NCI-H1436 treated with DMSO at 0.1 percent for 48 hours (cell line): ENCODE results near the gene TOX3.

Experiments
- DNase-seq: peaks from one replicate; lab custom pipeline; 2025; lab: John Stamatoyannopoulos, UW

The TOX3 gene

DNA sequence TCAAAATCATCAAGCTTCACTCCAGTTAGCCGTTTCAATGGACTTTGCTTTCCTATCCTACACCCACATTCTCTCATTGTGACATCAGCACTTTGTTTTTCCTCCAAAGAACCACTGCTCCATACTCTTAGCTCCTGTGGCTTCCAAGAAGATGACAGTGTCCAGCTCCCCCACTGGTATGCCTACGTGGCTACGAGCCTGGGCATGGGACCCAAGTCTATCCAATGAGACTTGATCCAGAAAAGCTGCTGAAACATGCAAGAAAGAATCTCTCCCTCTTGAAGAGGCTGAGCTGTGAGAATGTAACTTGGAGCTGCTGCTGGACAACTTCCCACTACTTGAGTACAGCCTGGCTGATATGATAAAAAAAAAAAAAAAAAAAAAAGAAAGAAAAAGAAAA lies 9.4 kb downstream of the TOX3 start:
- DNase-seq, result no peak

- DNase-seq, result no peak
These were observed 11.9 kb downstream of the TOX3 start for GRCh38 chr16:52535076-52535475.

- DNase-seq, result no peak
These were observed 13.6 kb downstream of the TOX3 start for GRCh38 chr16:52533296-52533695.

DNA sequence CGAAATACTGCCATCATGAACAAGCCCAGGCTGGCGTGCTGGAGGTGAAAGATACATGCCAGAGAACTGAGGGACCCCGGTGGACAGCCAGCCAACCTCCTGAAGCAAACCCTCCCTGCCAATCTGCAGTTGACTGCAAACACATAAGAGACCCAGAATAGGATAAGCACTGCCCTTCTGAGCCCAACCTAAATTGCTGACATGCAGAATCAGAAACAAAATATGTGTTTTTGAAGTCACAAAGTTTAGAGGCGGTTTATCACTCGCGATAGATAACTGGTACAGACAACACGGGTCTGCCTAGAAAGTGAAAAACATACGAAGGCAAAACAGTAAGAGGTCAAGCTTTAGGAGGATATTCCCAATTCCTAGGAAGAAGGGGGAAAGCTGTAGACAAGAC lies 14.6 kb downstream of the TOX3 start:
- DNase-seq, result no peak

GRCh38 chr16:52529226-52529625 lies 17.7 kb downstream of the TOX3 start:
- DNase-seq, result no peak

- DNase-seq, result no peak
These were observed 18.4 kb downstream of the TOX3 start for GRCh38 chr16:52528393-52529065.

DNA sequence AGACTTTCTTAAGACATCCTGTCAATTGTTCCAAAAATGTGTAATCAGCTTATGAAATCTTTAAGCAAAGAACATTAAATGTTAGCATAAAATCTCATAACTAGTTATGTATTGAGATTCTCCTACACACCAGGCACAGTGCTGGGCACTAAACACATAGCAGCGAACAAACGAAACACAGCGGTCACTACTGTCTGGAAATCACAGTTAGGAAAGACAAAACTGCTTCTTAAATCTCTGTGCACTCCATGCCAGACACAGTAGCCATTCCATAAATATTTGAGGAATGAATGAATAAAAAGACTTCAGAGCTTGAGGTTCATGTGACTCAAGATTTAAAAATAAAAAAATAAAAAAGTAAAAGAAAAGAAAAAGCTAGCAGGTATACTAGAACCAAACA lies 20.1 kb downstream of the TOX3 start:
- DNase-seq, result no peak

GRCh38 chr16:52526116-52526828 lies 20.7 kb downstream of the TOX3 start:
- no peak for DNase-seq

DNA sequence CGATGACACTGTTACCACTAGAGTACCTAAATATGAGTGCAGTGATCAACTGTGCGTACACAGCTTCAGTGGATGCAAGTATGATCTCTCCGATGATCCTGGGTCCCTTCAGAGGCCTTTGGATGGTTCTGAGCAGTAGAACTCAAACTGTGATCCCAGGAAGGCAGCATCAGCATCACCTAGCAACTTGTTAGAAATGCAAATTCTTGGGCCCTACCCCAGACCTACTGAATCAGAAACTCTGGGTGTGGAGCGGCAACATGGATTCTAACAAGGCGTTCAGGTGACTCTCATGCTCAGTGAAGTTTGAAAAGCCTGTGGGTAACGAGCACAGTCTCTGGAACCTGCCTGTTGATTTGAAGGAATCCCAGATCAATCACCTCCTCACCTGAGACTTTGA lies 25.4 kb downstream of the TOX3 start:
- no peak for DNase-seq

GRCh38 chr16:52518884-52519283 lies 28.1 kb downstream of the TOX3 start:
- no peak for DNase-seq

GRCh38 chr16:52515068-52515671 lies 31.8 kb downstream of the TOX3 start:
- no peak for DNase-seq

- DNase-seq, result no peak
These were observed 34.5 kb downstream of the TOX3 start for GRCh38 chr16:52512297-52512987.

- no peak for DNase-seq
These were observed 45.2 kb downstream of the TOX3 start for GRCh38 chr16:52501746-52502145.

DNA sequence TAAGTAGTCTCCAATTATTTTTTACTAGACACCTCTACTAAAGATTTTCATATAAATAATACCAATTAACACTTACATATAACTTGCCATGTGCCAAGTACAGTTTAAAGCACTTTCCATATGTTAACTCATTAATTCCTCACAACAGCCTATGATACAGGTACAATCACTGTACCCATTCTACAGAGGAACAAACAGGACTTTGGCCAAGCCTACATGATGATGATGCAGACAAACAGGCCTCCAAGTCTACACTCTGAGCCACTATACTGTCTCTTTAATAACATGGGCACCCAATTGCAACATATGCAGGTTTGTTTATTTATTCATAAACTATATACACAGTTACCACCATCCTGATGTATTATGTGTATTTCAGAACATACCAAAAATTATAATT lies 46.0 kb downstream of the TOX3 start:
- DNase-seq, result no peak

DNA sequence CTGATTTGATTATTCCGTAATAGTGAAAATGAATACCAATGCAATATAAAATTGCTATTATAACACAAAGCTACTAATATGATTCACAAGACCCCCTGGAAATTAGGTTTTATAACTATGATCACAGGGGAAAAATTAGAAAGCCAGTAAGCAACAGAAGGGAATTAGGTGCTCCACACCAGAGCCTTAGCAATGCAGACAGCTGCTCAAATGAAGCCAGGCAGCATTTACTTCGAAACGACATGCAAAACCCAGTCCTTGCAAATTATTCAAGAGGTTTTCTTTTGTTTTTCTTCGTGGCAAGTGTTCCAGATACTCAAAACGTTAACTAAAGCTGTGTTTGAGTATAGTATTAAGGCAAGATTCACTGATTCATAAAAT lies 47.9 kb downstream of the TOX3 start:
- no peak for DNase-seq

GRCh38 chr16:52498328-52499059 lies 48.4 kb downstream of the TOX3 start:
- DNase-seq, result peak; percentile 15

- DNase-seq, result peak; percentile 95
These were observed 49.7 kb downstream of the TOX3 start for GRCh38 chr16:52497067-52497816.

DNA sequence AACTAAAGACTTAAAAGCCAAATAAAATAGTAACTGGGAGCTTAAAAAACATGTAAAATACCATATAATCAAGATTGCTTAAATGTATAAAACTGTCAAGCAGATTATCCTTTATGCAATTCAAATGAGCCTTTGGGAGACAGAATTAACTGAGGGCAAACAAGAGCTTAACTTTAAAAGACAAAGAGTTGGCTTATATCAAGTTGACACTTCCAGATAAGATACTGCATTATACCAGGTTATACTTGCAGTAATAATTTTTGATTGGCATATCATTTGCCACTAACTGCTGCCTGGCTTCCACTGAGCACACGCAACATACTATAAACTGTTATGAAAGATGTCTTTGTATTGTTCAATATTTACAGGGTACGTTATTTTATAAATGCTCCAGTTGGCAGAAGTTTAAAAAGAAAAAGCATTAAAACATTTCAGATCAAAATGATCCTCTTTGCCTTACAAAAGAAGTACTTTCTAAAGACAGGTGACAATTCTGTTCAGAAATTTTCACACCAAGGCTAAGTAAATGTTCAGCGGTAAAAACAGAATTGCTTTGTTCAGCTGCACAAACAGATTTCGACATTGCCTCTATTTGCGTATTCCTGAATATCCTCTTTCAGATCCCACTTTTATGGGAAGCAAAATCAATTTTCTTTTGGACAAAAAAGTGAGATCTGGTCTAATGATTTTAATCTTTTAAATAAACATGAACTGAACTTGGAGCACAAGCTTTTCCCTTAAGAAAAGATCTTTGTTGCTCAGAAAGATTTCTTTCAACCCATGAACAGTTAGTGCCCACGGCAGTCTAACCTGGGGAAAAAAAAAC lies 50.7 kb downstream of the TOX3 start:
- DNase-seq, result peak; percentile 33

DNA sequence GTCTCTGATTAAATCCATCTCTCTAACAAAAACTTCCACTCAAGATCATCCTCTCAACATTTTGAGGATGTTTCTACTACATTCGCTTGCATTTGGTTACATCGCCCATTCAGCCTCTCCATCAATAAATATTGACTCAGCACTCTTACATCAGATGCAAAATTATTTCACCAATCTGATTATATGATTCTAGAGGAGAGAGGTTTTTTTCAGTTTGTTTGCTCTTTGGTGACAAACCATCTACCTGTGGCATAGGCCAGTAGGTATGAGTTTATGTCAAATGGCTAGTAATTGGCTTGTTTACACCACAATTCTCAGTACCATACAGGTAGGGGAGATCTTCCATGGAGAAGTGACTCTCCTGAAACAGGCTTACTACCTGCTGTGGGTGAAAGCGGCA lies 52.3 kb downstream of the TOX3 start:
- DNase-seq, result no peak

DNA sequence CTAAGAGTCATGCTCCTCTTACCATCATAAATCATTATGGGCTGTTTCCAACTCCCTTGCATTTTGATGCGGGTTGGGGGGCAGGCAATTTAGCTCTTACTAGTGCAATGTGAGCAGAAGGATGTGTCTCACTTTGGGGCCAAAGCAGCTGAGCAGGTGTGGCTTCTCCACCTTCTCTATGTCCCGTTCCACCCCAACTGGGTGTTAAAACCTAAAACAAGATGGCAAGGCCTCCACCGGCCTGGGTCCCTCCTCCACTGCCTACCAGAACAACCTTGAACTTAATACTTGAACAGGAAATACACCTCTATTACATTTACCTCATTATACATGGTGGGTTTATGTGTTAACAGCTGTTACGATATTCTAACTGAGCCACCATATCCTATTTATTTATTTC lies 52.8 kb downstream of the TOX3 start:
- DNase-seq, result peak; percentile 57
